ENCODE data around the gene CDK5RAP1. TPM values are rescaled to one million over a fixed set of nuclear protein-coding genes. Genes with fewer than 3 reads are reported as not detected.

CDK5RAP1 gene
- polyA plus RNA-seq, 2 of the 4 experiments (the other 2 are of a cell fraction), result 39.6 to 39.7 TPM

DNA sequence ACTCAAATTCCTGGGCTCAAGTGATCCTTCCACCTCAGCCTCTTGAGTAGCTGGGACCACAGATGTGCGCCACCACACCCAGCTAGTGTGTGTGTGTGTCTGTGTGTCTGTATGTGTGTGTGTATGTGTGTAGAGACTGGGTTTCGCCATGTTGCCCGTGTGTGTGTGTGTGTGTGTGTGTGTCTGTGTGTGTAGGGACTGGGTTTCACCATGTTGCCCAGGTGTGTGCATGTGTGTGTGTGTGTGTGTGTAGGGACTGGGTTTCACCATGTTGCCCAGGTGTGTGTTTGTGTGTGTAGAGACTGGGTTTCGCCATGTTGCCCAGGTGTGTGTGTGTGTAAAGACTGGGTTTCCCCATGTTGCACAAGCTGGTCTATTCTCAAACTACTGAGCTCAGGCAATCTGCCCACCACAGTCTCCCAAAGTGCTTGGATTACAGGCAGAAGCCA is 28.3 kb downstream of the CDK5RAP1 start:
- no peak for DNase-seq (ENCODE audit: low read depth in 1 of 2, low spot score in 1 of 2)
- ATAC-seq, result no peak
- Histone ChIP-seq H3K4me1 (peaks cover 27% of the 10 kb centered on the region), H3K9me3 (no peaks in the 10 kb centered on the region), H3K27ac (peak overlapping the region; percentile 9 to 70; a peak in 3 of 6 replicates), H3K4me2 (peak overlapping the region; percentile 55), H3K4me3 (no peak overlapping the region)
- FAIRE-seq, result no peak
- ChIA-PET CTCF (interaction anchor here (1.3 kb wide), 1 partner anchor 12 kb away, joined by 4 read pairs; no protein-coding TSS in a partner anchor), POLR2A (interaction anchor here (1.3 to 2.0 kb wide), 2 partner anchors 12 to 28 kb away, joined by 6 to 8 read pairs; partner anchors contain the start of gene CDK5RAP1)
- TF ChIP-seq POLR2AphosphoS2 (conservative IDR thresholded peaks at IDR 0.05; ENCODE audit: low read length), result no peak
- WGBS (ENCODE audit: missing lambda C conversion rate), result 76% methylated on average over 3 of the region's 4 CpGs

DNA sequence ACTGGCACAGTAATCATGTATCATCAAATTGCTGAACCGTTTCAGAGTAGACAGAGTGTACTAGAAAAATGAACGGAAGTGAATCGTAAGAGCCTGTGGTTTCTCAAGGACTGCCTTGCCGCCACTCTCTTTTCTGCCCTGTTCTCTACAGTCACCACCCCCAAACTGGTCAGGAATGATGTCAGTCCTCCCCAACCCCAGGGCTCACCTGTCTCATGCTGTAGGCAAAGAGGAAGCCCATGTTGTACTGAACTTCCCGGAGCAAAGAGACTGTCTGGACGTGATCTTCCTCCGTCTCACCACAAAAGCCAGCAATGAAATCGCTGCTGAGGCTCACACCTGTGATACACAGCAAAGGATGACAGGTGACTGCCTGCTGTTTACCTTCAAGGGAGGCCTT is 31.0 kb downstream of the CDK5RAP1 start:
- no peak for FAIRE-seq
- H3K4me1 ChIP-seq, result peaks cover 27% of the 10 kb centered on the region
- no peak overlapping the region for H3K4me3 ChIP-seq
- ChIA-PET POLR2A (no interaction called here), CTCF (no interaction called here)
- 95% methylated on average over 8 of the region's 8 CpGs for WGBS (ENCODE audit: missing lambda C conversion rate)
- H3K9me3 ChIP-seq, result no peaks in the 10 kb centered on the region
- no peak overlapping the region for H3K27ac ChIP-seq
- no peak overlapping the region for H3K4me2 ChIP-seq
- no peak for ATAC-seq
- TF ChIP-seq JUN (IDR thresholded peaks at IDR 0.05), result no peak
- no peak for TF ChIP-seq MAZ (IDR thresholded peaks at IDR 0.05; ENCODE audit: borderline replicate concordance, low read depth, low read length)
- TF ChIP-seq FOSL2 (IDR thresholded peaks at IDR 0.05), result no peak
- no peak for TF ChIP-seq FOSL2 (CRISPR knock-in tag; IDR thresholded peaks at IDR 0.05)
- no peak for TF ChIP-seq TFCP2L1 (CRISPR knock-in tag; IDR thresholded peaks at IDR 0.05)
- TF ChIP-seq, protein P1, sequence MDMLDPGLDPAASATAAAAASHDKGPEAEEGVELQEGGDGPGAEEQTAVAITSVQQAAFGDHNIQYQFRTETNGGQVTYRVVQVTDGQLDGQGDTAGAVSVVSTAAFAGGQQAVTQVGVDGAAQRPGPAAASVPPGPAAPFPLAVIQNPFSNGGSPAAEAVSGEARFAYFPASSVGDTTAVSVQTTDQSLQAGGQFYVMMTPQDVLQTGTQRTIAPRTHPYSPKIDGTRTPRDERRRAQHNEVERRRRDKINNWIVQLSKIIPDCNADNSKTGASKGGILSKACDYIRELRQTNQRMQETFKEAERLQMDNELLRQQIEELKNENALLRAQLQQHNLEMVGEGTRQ (IDR thresholded peaks at IDR 0.05), result no peak
- no peak for TF ChIP-seq CHD4 (IDR thresholded peaks at IDR 0.05; ENCODE audit: borderline replicate concordance)
- no peak for TF ChIP-seq RCOR1 (IDR thresholded peaks at IDR 0.05; ENCODE audit: low read depth, low read length)
- no peak for TF ChIP-seq ZFP36 (IDR thresholded peaks at IDR 0.05; ENCODE audit: borderline replicate concordance, partially characterized antibody)
- no peak for TF ChIP-seq GATA3 (IDR thresholded peaks at IDR 0.05; ENCODE audit: borderline replicate concordance)
- TF ChIP-seq FOXS1 (CRISPR knock-in tag; IDR thresholded peaks at IDR 0.05), result no peak
- TF ChIP-seq MYC (IDR thresholded peaks at IDR 0.05; ENCODE audit: borderline replicate concordance, low read length), result no peak
- no peak for TF ChIP-seq TP53 (CRISPR knock-in tag; IDR thresholded peaks at IDR 0.05)
- TF ChIP-seq ZNF302 (CRISPR knock-in tag; IDR thresholded peaks at IDR 0.05), result no peak
- TF ChIP-seq NPAS2 (CRISPR knock-in tag; IDR thresholded peaks at IDR 0.05; ENCODE audit: borderline replicate concordance), result no peak
- TF ChIP-seq HDAC2 (IDR thresholded peaks at IDR 0.05), result no peak
- no peak for TF ChIP-seq RNF2 (IDR thresholded peaks at IDR 0.05; ENCODE audit: borderline replicate concordance, low read depth)
- no peak for TF ChIP-seq EP300 (IDR thresholded peaks at IDR 0.05)
- TF ChIP-seq SREBF2 (IDR thresholded peaks at IDR 0.05), result no peak
- no peak for TF ChIP-seq RARB (CRISPR knock-in tag; IDR thresholded peaks at IDR 0.05)
- no peak for TF ChIP-seq EHMT2 (IDR thresholded peaks at IDR 0.05; ENCODE audit: low read depth)
- no peak for DNase-seq (ENCODE audit: low read depth in 1 of 2, low spot score in 1 of 2)

DNA sequence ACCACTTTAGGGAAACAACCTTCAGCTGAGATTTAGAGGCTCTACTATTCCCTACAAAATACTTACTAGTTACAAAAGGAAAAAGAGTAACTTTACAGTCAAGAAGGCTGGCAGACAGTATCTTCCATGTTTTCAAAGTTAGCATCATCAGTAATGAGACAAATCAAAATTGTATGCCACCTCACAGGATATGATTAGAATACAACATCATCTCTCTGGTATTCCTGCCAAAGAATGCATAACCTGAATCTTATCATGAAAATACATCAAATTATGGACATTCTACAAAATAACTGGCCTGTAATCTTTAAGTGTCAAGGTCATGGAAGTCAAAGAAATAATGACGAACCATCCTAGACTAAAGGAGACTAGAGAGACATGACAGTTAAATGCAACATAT is 38.4 kb downstream of the CDK5RAP1 start:
- H3K4me3 ChIP-seq, result no peak overlapping the region
- H3K9me3 ChIP-seq, result no peaks in the 10 kb centered on the region
- POLR2A ChIA-PET, result no interaction called here
- TF ChIP-seq POLR2A (IDR thresholded peaks at IDR 0.05; ENCODE audit: low read length), result no peak
- no peak for TF ChIP-seq TFCP2L1 (CRISPR knock-in tag; IDR thresholded peaks at IDR 0.05)
- no peak for TF ChIP-seq HEYL (CRISPR knock-in tag; IDR thresholded peaks at IDR 0.05)
- TF ChIP-seq, protein P2, sequence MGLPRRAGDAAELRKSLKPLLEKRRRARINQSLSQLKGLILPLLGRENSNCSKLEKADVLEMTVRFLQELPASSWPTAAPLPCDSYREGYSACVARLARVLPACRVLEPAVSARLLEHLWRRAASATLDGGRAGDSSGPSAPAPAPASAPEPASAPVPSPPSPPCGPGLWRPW (IDR thresholded peaks at IDR 0.05), result no peak
- TF ChIP-seq, protein P3, sequence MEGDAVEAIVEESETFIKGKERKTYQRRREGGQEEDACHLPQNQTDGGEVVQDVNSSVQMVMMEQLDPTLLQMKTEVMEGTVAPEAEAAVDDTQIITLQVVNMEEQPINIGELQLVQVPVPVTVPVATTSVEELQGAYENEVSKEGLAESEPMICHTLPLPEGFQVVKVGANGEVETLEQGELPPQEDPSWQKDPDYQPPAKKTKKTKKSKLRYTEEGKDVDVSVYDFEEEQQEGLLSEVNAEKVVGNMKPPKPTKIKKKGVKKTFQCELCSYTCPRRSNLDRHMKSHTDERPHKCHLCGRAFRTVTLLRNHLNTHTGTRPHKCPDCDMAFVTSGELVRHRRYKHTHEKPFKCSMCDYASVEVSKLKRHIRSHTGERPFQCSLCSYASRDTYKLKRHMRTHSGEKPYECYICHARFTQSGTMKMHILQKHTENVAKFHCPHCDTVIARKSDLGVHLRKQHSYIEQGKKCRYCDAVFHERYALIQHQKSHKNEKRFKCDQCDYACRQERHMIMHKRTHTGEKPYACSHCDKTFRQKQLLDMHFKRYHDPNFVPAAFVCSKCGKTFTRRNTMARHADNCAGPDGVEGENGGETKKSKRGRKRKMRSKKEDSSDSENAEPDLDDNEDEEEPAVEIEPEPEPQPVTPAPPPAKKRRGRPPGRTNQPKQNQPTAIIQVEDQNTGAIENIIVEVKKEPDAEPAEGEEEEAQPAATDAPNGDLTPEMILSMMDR (IDR thresholded peaks at IDR 0.05), result no peak
- TF ChIP-seq NPAS2 (CRISPR knock-in tag; IDR thresholded peaks at IDR 0.05; ENCODE audit: borderline replicate concordance), result no peak
- TF ChIP-seq JUNB (IDR thresholded peaks at IDR 0.05), result no peak
- TF ChIP-seq BHLHE40 (IDR thresholded peaks at IDR 0.05; ENCODE audit: low read depth, low read length), result no peak
- no peak for TF ChIP-seq CHD2 (IDR thresholded peaks at IDR 0.05; ENCODE audit: low read length, partially characterized antibody)
- TF ChIP-seq FOSL2 (IDR thresholded peaks at IDR 0.05), result no peak
- no peak for TF ChIP-seq FOSL2 (CRISPR knock-in tag; IDR thresholded peaks at IDR 0.05)
- TF ChIP-seq GATA3 (IDR thresholded peaks at IDR 0.05; ENCODE audit: borderline replicate concordance), result no peak
- no peak for TF ChIP-seq EP300 (IDR thresholded peaks at IDR 0.05)
- no peak for TF ChIP-seq HOXB13 (CRISPR knock-in tag; IDR thresholded peaks at IDR 0.05; ENCODE audit: low read depth)
- TF ChIP-seq HOXB5 (CRISPR knock-in tag; IDR thresholded peaks at IDR 0.05), result no peak
- TF ChIP-seq, protein P4, sequence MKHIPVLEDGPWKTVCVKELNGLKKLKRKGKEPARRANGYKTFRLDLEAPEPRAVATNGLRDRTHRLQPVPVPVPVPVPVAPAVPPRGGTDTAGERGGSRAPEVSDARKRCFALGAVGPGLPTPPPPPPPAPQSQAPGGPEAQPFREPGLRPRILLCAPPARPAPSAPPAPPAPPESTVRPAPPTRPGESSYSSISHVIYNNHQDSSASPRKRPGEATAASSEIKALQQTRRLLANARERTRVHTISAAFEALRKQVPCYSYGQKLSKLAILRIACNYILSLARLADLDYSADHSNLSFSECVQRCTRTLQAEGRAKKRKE (CRISPR knock-in tag; IDR thresholded peaks at IDR 0.05; ENCODE audit: low read depth), result no peak
- no peak for TF ChIP-seq RFX5 (IDR thresholded peaks at IDR 0.05)
- TF ChIP-seq MAFK (IDR thresholded peaks at IDR 0.05; ENCODE audit: partially characterized antibody), result no peak
- no peak for TF ChIP-seq CBX2 (IDR thresholded peaks at IDR 0.05; ENCODE audit: borderline replicate concordance, low read depth)
- no peak for ATAC-seq
- H3K4me2 ChIP-seq, result no peak overlapping the region
- H3K4me1 ChIP-seq, result no peaks in the 10 kb centered on the region
- FAIRE-seq, result no peak
- 90% methylated on average over 1 of the region's 1 CpG for WGBS (ENCODE audit: missing lambda C conversion rate)
- no peak for DNase-seq (ENCODE audit: low read depth in 1 of 2, low spot score in 1 of 2)
- CTCF ChIA-PET, result no interaction called here
- no peak overlapping the region for H3K27ac ChIP-seq
